ENCODE data around the gene LEFTY1.

The LEFTY1 gene

DNA sequence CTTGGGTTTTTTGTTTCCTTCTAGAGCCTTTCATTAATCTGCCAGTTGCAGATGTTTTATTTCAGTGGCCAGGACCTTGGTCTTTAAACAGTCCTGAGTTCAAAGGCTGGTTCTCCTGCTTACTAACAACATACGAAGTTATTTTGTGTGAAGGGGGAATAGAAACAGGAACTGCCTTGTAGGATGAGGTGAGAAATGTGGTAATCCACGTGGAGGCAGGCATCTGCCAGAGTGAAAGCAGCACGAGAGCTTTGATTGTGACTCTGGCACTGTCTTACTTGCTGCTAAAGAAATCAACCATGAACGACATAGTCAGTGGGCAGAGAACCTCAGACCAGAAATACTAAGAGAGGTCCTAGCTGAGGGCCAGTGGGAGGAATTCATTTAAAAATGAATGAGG lies 37.1 kb downstream of the LEFTY1 start:
- DNase-seq (ENCODE audit: extremely low read depth, low read depth) = no peak
- TF ChIP-seq, protein P1, sequence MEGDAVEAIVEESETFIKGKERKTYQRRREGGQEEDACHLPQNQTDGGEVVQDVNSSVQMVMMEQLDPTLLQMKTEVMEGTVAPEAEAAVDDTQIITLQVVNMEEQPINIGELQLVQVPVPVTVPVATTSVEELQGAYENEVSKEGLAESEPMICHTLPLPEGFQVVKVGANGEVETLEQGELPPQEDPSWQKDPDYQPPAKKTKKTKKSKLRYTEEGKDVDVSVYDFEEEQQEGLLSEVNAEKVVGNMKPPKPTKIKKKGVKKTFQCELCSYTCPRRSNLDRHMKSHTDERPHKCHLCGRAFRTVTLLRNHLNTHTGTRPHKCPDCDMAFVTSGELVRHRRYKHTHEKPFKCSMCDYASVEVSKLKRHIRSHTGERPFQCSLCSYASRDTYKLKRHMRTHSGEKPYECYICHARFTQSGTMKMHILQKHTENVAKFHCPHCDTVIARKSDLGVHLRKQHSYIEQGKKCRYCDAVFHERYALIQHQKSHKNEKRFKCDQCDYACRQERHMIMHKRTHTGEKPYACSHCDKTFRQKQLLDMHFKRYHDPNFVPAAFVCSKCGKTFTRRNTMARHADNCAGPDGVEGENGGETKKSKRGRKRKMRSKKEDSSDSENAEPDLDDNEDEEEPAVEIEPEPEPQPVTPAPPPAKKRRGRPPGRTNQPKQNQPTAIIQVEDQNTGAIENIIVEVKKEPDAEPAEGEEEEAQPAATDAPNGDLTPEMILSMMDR (IDR thresholded peaks at IDR 0.05; ENCODE audit: low read depth, low read length, missing control alignments) = no peak
- no peak overlapping the region for H3K4me3 ChIP-seq (replicated peaks; ENCODE audit: low read depth, low read length)

DNA sequence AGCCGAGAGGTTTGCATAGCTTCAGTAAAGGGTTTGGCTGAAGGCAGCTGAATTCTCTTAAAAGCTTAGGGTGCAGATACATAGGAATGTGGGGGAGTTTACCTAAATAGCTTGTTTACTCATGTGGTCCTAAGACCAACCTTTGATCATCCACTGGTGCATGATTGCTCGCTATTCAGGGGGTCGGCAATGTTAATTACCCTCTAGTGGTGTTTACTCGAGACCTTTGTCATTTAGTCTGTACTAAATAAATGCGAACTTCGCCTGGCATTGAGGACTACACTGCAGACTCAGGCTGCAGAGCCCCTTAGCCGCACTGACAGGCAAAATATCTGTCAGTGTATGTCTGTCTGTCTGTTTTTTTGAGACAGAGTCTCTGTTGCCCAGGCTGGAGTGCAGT lies 38.6 kb downstream of the LEFTY1 start:
- no peak for DNase-seq (ENCODE audit: extremely low read depth, low read depth)
- H3K4me3 ChIP-seq (replicated peaks; ENCODE audit: low read depth, low read length) = no peak overlapping the region
- TF ChIP-seq, protein P1 (IDR thresholded peaks at IDR 0.05; ENCODE audit: low read depth, low read length, missing control alignments) = no peak

DNA sequence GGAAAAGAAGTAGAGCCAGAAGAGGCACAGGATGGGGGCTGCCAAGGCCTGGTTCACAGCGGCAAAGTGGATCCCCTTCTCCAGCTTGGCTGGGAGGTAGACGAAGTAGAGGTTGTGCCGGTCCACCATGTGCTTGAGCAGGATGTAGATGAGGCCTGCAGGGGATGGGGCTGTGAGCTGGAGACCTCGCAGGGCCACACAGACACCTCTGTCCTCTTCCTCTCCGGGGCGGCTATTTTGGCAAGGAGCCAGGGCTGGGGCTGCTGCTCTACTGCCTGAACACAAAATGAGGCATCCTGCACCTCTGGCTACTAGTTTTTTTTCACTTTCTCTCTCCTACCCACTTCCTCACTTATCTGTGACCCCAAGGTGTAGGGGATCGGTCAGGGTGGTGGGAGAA lies 39.0 kb downstream of the LEFTY1 start:
- TF ChIP-seq, protein P1 (IDR thresholded peaks at IDR 0.05; ENCODE audit: low read depth, low read length, missing control alignments) = no peak
- no peak overlapping the region for H3K4me3 ChIP-seq (replicated peaks; ENCODE audit: low read depth, low read length)
- no peak for DNase-seq (ENCODE audit: extremely low read depth, low read depth)

DNA sequence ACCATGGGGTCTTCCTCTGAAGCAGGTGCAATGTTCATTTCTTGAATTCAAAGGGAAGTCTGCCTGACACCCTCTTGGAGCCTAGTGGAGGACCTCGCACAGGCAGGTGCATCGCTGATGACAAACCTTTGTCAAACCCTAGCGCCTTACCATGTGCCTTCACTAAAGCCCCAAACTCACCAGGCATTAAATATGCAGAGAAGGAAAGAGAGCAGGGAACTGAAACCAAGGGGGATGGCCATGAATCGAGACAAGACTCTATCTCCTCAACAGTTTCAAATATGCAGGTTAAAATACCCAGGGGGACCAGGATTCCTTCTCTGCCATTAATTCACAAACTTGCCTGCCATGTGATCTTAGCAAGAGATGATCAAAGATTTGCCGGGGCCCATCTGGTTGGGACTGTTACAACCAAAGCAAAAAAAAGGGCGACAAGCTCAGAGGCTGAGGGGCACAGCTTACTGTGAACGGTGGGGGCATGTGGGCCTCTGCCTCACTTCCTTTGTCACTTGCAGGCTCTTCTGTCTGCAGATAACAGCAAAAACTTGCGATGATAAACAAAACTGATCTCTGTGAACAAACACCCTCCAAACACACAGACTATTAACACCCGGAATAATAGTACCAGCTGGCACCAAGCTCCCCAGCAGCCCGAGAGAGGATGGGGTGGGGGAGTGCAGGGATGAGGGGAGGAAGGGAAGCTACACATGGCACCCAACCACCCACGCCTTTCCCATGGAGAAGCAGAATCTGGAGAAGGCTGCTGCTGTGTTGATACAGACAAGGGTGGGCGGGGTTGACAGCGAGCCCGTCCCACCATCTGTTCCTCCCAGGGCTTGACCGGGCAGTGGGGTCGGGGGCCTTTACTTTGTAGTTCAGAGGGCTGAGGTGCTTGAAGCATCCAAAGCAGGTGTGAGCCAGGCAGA lies 40.7 kb downstream of the LEFTY1 start:
- no peak for DNase-seq (ENCODE audit: extremely low read depth, low read depth)
- TF ChIP-seq, protein P1 (IDR thresholded peaks at IDR 0.05; ENCODE audit: low read depth, low read length, missing control alignments) = no peak
- H3K4me3 ChIP-seq (replicated peaks; ENCODE audit: low read depth, low read length) = no peak overlapping the region

DNA sequence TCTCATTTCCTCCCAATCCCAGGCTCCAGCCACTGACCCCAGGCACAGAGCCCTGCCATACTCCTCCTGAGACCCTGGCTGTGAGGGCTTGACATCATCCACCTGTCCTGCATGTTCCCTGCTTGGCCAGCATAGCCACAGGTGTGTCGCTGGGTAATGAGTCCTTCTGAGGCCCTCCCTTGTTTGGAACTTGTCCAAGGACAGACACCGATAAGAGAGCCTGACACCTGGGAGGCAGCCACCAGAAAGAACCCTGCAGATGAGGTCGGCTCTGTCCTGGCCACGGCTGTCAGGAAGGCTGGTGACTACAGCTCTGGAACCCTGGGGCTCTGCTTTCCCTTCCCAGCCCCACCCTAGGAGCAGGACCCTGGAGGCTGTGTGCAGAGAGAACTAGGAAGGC lies 41.3 kb downstream of the LEFTY1 start:
- no peak for DNase-seq (ENCODE audit: extremely low read depth, low read depth)
- no peak overlapping the region for H3K4me3 ChIP-seq (replicated peaks; ENCODE audit: low read depth, low read length)
- TF ChIP-seq, protein P1 (IDR thresholded peaks at IDR 0.05; ENCODE audit: low read depth, low read length, missing control alignments) = no peak

DNA sequence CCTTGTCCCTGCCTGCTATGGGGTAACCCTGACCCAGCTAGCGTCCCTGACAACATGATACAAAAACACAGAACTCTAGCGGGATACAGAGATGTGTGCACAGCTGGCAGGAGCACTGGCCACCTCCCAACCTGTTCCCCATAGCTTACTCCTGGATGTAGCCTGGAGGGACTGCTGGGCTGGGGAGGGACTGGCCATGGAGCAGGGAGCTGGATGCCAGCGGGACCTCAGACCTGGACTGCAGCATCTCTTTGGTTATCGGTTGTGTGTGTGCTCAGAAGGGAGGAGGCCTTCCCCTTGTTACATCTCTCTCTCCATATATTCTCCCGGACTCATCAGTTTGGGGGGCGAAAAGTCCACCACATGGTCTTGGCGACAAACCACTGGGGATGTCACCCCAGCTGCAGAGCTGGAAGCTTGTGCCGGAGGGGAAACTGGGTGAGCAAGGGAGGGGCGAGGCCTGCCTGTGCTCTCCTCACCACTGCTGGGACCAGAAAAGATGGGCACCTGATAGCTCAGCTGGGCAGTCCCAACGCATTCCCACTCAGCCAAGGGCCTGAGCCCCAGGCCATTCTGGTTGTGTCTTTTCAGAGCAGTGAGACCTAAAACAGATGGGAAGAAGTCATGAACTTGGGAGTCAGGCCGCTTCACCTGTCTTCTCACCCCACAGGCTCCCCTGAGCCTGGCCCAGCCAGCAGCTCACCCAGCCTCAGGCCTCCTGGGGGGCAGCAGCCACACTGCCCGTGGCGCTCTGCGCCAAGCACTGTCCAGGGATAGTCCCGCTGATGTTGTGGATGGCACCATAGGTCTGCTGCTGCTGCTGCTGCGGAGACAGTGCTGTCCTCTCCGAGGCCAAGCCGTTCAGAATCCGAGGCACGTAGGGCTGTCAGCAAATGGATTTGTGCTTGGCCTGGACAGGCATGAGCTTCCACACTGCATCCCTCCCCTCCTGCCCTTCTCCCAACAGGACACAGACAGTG lies 42.3 kb downstream of the LEFTY1 start:
- H3K4me3 ChIP-seq (replicated peaks; ENCODE audit: low read depth, low read length) = no peak overlapping the region
- no peak for DNase-seq (ENCODE audit: extremely low read depth, low read depth)
- TF ChIP-seq, protein P1 (IDR thresholded peaks at IDR 0.05; ENCODE audit: low read depth, low read length, missing control alignments) = no peak

Measured in HFF-Myc (cell line).